Lung (tissue), 12 donors: Measurements from ENCODE around the gene FILIP1L. TPM values are rescaled to one million over a fixed set of nuclear protein-coding genes. Genes with fewer than 3 reads are reported as not detected.

Experiments
- ATAC-seq: fragments of 200-7000 bp; cut with Tn5 transposase; one replicate; pipeline ENCODE4 v1.9.1; 2020; ENCODE audit warnings: moderate number of reproducible peaks; ENCODE audit not compliant: insufficient read depth, low FRiP score
- DNase-seq, 3 donors: peaks; one replicate each; pipeline ENCODE4 v3.0.0-alpha.2; 2013 to 2017
- H3K27ac ChIP-seq, 2 donors: one replicate each; pipeline ENCODE4 v1.5.1; 2013; ENCODE audit warnings: mild to moderate bottlenecking in 2 of 2, moderate library complexity in 2 of 2, control low read depth in 1 of 2, inconsistent platforms in 1 of 2, low read depth in 1 of 2, low read length in 1 of 2
- H3K27me3 ChIP-seq, 3 donors: one replicate each; pipeline ENCODE4 v1.5.1; 2013; ENCODE audit warnings: low read length in 2 of 3; ENCODE audit not compliant: control insufficient read depth in 3 of 3, insufficient read depth in 3 of 3
- H3K36me3 ChIP-seq, 4 donors: one replicate each; pipeline ENCODE4 v1.5.1; 2013; ENCODE audit warnings: low read length in 4 of 4, mild to moderate bottlenecking in 1 of 4, moderate library complexity in 1 of 4; ENCODE audit not compliant: control insufficient read depth in 4 of 4, insufficient read depth in 4 of 4
- H3K4me1 ChIP-seq, 5 donors: one replicate each; pipeline ENCODE4 v1.5.1; 2013; ENCODE audit warnings: low read length in 5 of 5, mild to moderate bottlenecking in 2 of 5, moderate library complexity in 1 of 5; ENCODE audit not compliant: control insufficient read depth in 5 of 5, insufficient read depth in 5 of 5
- H3K4me3 ChIP-seq: one replicate; pipeline ENCODE4 v1.5.1; 2013; ENCODE audit warnings: mild to moderate bottlenecking, control low read depth, moderate library complexity
- H3K9ac ChIP-seq, 2 donors: one replicate each; pipeline ENCODE4 v1.5.1; 2013; ENCODE audit warnings: low read length in 2 of 2, control low read depth in 1 of 2; ENCODE audit not compliant: insufficient read depth in 1 of 2
- H3K9me3 ChIP-seq, 4 donors: one replicate each; pipeline ENCODE4 v1.5.1; 2013; ENCODE audit warnings: low read length in 3 of 4, mild to moderate bottlenecking in 1 of 4, moderate library complexity in 1 of 4; ENCODE audit not compliant: control insufficient read depth in 4 of 4, insufficient read depth in 3 of 4
- WGBS, 2 donors: extraction: QIAGEN DNeasy Blood & Tissue Kit; methylation state at CpG; one replicate each; pipeline ENCODE4 v1.1.7; 2013; 5-methylcytosine and 5-hydroxymethylcytosine counted together
- polyA plus RNA-seq, 2 donors: library from polyadenylated mRNA; stranded (reverse); fragments of 200-250 nt; gene quantifications; one replicate each; pipeline ENCODE4 v1.2.1, GENCODE V29; 2013
- total RNA-seq, 2 donors: library from RNA; depleted of rRNA in 1 of 2; stranded (reverse); fragments of >200 nt in 1 of 2; gene quantifications; one replicate each; pipeline ENCODE4 v1.2.1, GENCODE V29; 2014 to 2021
- TF ChIP-seq, protein P1 (sequence below): IDR thresholded peaks from 2 replicates; pipeline ENCODE4 v1.5.1; 2012; ENCODE audit warnings: mild to moderate bottlenecking; ENCODE audit errors: control extremely low read depth, extremely low read depth
- donor health status: control.
- donor health status: control.
- donor health status: Bipolar disorder and iron deficiency.
- donor health status: healthy.
- donor health status: DM: yes; HTN: yes; CAD: no.

Gene FILIP1L
- total and polyA plus RNA-seq, 4 donors = 8.3 to 27.8 (median 22.5) TPM

DNA sequence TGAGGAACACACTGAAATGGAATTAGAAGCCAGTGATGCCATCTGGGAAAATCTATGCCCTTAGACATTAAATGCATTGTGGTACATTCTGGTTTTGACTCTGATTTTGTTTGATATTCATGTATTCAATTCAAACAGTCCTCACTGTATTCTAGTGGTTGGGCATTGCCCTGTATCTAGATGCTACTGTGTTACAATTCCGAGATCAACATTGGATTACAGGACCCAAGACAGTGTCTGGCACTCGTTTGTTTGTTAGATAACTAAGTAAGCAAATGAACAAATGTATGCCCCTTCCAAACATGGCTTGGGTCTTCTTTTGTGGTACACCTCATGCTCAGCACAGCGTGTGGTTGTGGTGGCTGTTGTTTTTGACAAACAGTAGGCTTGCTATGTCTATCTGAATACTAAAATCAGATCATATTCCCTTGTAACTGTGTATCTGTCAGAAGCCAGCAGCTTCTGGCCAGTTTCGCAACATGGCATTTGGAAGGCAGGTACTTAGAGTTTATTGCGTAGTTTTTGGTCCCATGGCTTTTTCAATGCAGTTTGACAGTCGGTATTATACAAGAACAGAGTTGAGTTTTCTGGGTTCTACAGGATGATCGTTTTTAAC lies 5.7 kb downstream of the FILIP1L start:
- DNase-seq (no peak), ATAC-seq (no peak)
- Histone ChIP-seq H3K4me3 (no peak overlapping the region), H3K9ac (no peak overlapping the region), H3K36me3 (no peaks in the 10 kb centered on the region), H3K4me1 (peaks cover 5 to 35% (median 11%) of the 10 kb centered on the region in 5 donors), H3K27ac (no peak overlapping the region), H3K9me3 (no peaks in the 10 kb centered on the region), H3K27me3 (no peaks in the 10 kb centered on the region)
- WGBS, 2 donors = 83 to 87% methylated on average over 7 of the region's 7 CpGs
- TF ChIP-seq, protein P1, sequence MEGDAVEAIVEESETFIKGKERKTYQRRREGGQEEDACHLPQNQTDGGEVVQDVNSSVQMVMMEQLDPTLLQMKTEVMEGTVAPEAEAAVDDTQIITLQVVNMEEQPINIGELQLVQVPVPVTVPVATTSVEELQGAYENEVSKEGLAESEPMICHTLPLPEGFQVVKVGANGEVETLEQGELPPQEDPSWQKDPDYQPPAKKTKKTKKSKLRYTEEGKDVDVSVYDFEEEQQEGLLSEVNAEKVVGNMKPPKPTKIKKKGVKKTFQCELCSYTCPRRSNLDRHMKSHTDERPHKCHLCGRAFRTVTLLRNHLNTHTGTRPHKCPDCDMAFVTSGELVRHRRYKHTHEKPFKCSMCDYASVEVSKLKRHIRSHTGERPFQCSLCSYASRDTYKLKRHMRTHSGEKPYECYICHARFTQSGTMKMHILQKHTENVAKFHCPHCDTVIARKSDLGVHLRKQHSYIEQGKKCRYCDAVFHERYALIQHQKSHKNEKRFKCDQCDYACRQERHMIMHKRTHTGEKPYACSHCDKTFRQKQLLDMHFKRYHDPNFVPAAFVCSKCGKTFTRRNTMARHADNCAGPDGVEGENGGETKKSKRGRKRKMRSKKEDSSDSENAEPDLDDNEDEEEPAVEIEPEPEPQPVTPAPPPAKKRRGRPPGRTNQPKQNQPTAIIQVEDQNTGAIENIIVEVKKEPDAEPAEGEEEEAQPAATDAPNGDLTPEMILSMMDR = no peak

DNA sequence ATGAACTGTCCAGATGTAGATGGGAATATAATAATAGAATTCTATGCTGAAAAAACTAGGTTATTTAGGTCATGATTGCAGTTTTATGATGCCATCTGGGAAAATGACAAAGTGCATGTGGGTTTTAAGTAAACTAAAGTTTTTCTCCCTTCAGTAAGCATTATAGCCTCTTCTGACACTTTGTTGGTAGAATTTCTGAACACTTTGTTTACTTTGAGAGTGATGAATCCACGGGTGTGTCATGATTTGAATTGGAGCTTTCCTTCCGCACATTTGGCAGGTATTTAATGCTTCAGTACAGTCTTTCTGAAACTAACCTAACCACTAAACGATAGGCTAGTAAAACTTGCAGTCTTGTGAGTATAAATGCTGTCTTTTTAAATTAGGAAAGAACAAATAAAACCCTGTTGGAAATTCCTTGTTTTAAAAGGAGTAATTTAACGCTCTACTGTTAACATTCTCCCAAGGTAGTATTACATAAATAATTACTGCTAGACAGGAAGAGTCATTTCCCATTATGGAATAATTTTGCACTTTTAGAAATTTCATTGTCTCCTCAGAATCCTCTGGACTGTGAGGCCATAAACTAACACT lies 7.0 kb downstream of the FILIP1L start:
- WGBS, 2 donors = 47 to 62% methylated on average over 4 of the region's 4 CpGs
- Histone ChIP-seq H3K9ac (no peak overlapping the region), H3K36me3 (no peaks in the 10 kb centered on the region), H3K9me3 (no peaks in the 10 kb centered on the region), H3K27me3 (no peaks in the 10 kb centered on the region), H3K4me3 (no peak overlapping the region), H3K27ac (no peak overlapping the region), H3K4me1 (peaks cover 6 to 42% (median 14%) of the 10 kb centered on the region in 5 donors)
- DNase-seq = no peak
- TF ChIP-seq, protein P1 = no peak
- ATAC-seq = no peak

DNA sequence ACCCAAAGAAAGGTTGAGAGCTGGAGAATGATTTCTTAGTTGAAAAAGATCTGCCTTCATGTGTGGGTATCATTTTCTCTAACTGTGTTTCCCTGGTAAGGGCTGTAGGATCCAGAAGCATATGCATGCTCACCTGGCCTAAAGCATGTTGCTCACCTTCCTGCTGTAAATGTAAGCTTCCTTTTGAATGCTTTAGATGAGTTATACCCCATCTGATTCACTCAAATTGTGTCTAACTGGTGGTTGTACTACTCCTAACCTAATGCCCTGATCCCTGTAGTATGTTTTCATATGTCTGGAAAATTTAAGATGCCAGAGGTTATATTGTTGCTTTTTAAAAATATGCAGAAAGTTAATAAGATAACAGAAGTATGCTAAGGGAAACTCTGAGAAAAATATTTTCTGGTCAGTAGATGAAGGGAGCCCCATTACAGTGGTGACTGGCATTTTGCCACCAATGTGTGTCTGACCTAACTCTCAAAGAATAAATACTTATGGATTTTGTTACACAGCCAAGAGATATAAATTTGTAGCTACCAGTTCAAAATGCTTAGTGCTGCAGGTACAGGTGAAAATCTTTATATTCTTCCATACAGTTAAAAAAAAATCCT lies 7.7 kb downstream of the FILIP1L start:
- peaks cover 6 to 42% (median 14%) of the 10 kb centered on the region in 5 donors for H3K4me1 ChIP-seq
- ATAC-seq = no peak
- no peaks in the 10 kb centered on the region for H3K9me3 ChIP-seq
- no peaks in the 10 kb centered on the region for H3K36me3 ChIP-seq
- no peak overlapping the region for H3K9ac ChIP-seq
- no peak overlapping the region for H3K4me3 ChIP-seq
- DNase-seq = peak in 1 of 3 donors; percentile 35
- no peaks in the 10 kb centered on the region for H3K27me3 ChIP-seq
- H3K27ac ChIP-seq = no peak overlapping the region
- TF ChIP-seq, protein P1 = no peak
